DMS53 treated with DMSO at 0.1 percent for 48 hours (cell line): ENCODE data around the gene CAMTA1.

Experiments used
- DNase-seq: peaks from one replicate; lab custom pipeline; 2025; ENCODE audit not compliant: unreplicated experiment; lab: John Stamatoyannopoulos, UW

Gene CAMTA1

GRCh38 chr1:7177438-7178146 lies 392.3 kb downstream of the CAMTA1 start:
- no peak for DNase-seq

- no peak for DNase-seq
These were observed 393.1 kb downstream of the CAMTA1 start for GRCh38 chr1:7178336-7178735.

GRCh38 chr1:7178741-7179140 lies 393.5 kb downstream of the CAMTA1 start:
- no peak for DNase-seq

DNA sequence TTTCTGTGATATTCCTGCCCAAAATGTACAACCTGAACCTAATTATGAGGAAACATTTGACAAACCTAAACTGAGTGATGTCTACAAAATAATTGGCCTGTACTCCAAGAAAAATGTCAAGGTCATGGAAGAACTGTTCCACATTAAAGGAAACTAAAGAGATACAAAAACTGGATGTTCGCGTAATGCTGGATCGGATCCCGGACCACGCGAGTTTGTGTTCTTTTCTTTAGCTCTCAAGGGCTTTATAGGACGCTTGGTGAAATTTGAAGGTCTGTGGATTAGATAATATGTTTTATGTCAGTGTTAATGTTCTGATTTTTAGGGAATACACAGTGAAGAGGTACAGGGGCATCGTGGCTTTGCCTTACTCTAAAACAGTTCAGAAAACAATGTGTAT lies 400.5 kb downstream of the CAMTA1 start:
- no peak for DNase-seq

GRCh38 chr1:7186382-7187111 lies 401.3 kb downstream of the CAMTA1 start:
- DNase-seq, result no peak

DNA sequence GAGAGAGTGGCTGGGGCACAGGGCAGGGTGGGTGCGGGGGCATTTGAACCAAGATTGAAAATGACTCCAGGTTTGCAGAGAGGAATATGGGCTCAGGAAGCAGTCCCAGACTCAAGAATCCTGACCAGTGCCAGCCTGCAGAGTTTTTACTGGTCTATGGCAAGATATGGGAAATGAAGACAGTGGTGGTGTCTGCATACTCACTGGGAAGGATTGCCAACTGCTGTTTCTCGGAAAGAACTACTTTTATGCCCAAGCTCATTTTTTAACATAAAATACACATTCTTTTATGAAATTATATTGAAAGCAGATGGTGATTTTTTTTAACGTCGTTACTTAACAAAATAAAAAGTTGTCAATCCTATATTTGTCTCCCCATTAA lies 401.8 kb downstream of the CAMTA1 start:
- no peak for DNase-seq

DNA sequence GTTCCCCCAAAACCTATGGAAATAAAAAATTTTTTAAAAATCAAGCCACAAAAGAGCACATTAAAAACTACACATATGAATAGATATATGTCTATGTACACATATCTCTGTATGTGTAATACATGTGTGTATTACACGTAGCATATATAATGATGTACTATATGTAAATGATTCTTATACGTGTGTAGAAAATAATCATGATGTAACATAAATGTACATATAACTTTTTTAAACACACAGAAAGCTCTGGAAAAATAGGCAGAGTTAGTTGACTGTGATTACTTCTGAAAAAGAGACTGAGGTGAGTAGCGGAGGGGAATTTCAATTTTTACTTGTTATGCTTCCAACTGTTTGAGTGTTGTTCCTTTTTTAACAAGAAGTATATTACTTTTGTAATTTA lies 405.0 kb downstream of the CAMTA1 start:
- no peak for DNase-seq

GRCh38 chr1:7192453-7192852 lies 407.2 kb downstream of the CAMTA1 start:
- no peak for DNase-seq

DNA sequence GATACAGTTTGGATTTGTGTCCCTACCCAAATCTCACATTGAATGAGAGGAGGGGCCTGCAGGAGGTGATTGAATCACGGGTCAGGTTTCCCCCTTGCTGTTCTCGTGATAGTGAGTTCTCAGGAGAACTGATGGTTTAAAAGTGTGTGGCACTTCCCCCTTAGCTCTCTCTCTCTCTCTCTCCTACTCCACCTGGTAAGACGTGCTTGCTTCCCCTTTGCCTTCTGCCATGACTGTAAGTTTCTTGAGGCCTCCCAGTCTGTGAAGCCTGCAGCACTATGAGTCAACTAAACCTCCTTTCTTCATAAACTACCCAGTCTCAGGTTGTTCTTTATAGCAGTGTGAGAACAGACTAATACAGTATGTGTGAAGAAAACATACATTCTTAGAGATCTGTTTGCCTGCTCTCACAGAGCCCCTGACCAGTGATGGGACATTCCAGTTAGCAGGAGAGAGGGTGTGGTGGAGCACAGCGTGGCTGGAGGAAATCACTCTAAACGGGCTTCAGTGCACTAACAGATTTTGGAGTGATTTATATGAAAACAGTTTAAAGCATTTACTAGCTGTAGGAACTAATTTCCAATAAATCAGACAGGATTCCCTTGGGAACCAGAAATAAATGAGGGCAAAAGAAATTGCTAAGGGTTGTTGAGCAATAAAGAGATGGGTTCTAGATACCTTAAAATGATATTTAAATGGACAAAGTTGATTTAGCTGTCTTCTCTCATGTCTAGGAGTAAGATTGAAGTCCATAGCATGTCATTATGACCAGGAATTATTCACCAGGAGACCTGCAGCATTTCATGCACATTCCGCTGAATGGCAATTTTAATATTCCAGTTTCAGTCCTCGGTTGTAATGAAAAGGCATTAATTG lies 411.0 kb downstream of the CAMTA1 start:
- DNase-seq, result no peak

DNA sequence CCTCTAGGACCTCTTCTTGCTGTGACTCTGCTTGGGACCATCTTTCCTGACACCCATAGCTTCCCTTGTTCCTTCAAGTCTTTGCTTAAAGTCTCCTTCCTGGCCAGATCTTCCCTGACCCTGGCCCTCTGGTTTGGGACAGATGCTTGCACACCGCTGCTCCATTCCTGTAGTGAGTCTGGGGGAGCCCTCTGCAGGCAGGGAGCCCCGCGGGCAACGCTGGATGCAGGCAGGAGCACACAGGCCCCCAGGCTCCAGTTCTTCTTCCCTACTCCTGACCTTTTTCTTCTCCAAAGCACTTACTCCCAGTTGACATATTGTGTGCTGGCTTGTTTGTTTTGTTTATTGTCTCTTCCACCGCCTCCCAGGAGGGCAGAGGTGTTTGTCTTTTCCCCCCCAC lies 413.4 kb downstream of the CAMTA1 start:
- DNase-seq, result no peak

DNA sequence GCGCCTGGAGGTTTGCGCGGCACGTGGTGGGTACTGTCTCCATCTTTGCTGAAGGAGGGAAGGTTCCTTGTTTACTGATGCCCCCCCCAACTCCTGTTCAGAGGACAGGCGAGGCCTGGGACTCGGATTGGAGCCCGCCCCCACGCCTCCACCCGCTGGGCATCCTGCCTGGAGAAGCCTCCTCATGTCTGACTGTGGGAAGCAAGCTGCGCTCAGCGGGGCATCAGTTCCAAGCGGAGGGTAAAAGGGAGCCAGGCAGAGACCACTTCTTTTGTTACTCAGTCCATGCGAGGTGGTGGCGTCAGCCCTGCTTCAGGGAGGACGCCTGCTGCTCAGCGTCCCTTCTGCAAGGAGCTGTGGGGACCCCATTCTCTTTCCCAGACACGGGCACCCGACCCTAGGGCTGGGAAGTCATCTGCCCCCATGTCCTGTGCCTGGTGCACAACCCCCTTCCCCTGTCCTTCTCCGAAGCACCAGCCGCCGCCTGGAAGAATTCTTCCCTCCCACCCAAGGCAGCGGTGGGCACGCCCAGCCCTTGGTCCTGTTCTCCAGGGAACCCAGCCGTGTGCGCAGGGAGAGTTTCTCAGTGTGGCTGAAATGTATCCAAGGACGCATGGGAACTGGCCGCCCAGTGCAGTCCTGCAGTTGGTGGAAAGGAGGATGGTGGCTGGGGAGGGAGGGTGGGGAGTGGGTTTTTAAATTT lies 414.0 kb downstream of the CAMTA1 start:
- DNase-seq, result no peak

DNA sequence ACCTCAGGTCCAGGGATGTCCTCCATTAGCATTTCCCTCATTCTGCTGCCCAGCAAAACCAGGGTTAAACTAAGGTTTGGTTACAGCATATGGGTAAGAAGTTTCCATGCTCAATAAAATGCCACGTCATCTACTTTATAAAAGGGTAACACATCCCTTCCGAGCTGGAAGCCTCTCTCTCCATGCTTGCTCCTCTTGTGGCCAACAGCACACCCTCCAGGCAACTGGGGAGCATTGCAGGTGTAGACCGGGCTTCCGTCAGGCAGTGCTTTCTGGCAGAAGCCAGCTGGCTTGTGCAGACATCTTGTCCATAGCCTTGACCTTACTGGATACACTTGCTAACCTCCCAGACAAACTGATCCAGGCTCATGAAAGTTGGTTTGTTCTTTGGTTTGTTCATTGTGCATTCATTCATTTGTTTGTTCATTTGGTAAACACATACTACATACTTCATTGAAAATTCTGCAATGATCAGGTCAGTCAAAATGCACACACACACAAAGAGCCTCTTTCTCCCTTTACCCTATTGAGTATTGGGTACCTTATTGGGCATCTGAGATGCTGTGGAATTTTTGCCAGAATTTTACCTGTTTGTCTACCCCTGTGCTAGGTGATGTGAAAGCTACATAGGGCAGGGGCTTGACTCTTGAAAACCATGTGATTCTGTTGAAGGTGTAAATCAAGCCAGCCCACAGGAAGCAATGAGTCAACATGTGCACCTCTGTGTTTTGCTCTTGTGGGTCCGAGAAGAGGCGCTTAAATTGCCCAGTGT lies 422.8 kb downstream of the CAMTA1 start:
- peak; percentile 69 for DNase-seq

DNA sequence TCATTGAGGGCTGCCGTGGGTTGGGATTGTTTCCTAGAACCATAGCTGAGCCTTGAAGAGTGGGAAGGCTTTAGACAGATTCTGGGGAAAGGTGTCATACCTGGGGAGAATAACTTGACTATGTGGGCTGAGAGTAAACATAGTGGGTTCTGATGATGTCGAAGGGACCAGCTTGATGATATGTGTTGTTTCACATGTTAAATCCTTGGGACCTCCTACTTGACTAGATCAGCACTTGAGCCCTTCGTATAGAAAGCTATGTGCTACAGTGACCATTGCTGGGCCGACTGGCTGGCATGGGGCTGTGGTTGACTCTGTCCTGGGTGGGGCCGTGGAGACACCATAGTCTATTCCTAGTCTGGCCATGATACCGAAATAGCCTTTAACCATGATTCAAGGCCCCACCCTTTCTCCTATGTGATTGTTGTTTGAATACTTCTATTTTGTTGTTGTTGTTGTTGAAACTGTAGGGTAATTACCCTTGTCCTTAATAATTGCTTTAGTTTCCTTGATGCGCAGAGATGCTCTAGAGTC lies 423.5 kb downstream of the CAMTA1 start:
- no peak for DNase-seq

GRCh38 chr1:7209336-7209735 lies 424.1 kb downstream of the CAMTA1 start:
- no peak for DNase-seq

DNA sequence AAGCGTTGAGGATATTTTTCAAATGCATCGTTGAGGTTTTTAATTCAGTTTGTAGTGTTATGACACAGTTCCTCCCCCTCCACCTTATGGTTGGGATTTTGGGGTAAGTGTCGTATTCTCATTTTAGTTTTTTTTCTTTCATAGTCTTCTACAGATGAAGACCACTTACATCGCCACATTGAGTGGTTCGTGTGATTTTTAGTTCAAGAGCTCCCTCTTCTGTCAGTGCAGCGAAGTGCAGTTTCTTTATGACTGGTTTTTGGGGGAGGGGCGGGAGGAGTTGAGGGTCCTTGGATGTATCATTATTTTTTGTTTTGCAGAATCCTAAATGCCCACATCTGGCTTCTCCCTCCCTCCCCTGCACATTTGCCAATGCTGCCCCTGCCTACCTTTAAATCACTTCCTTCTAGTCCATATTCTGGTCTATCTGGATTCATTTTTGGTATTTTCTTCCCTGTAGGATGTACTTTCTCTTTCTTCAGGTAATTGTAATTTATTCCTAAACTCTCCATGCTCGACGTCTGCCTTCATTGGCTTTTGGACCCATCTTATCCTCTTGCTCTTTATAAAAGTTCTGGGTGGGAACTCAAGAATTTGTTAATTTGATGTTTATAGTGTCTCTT lies 433.1 kb downstream of the CAMTA1 start:
- peak; percentile 10 for DNase-seq

- peak; percentile 14 for DNase-seq
These were observed 433.8 kb downstream of the CAMTA1 start for GRCh38 chr1:7219031-7219430.

GRCh38 chr1:7220007-7220406 lies 434.8 kb downstream of the CAMTA1 start:
- no peak for DNase-seq

DNA sequence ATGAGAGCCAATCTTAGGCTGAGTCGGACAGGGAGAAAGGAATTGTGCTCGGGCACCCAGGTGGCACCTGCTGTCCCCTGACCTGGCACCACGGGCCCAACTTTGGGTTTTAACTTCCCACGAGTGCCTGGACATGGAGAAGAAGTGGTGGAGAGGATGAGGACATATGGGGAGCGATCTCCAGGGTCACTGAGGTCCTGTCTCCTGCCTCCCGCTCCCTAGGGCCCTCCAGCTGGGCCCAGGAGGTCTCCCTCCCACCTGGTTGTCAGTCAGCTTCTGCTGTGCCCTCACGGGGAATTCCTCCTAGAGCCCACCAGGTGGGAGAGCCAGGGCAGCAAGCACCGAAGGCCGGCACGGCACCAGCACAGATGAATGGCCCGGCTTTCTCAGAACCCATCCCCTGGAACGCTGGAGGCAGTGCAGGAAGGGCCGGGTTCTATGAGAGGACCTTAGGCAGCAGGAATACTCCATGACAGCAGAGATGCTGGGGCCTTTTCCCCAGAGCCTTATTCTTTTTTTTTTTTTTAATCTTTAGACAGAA lies 435.5 kb downstream of the CAMTA1 start:
- DNase-seq, result no peak
